GM23338 (cell line): ENCODE results near the gene COL4A1. TPM values are rescaled to one million over a fixed set of nuclear protein-coding genes. Genes with fewer than 3 reads are reported as not detected.

ENCODE experiments used
- ATAC-seq: fragments of 200-7000 bp; cut with Tn5 transposase; 3 replicates; pipeline ENCODE4 v1.9.1; 2020
- DNase-seq: peaks from one replicate; pipeline ENCODE4 v3.0.0-alpha.2; 2015; ENCODE audit warnings: low spot score
- H2AFZ ChIP-seq: fragments of 200-600 bp; sonication (generic); 2 replicates; pipeline ENCODE4 v1.8.0; 2016; ENCODE audit warnings: antibody characterized with exemption, mild to moderate bottlenecking, moderate library complexity
- H3F3A ChIP-seq: fragments of 200-600 bp; sonication (generic); replicated peaks from 2 replicates; pipeline ENCODE4 v1.8.0; 2017; ENCODE audit warnings: antibody characterized with exemption, mixed run types, low read depth
- H3K27ac ChIP-seq: fragments of 200-600 bp; sonication (generic); 2 replicates; pipeline ENCODE4 v1.6.1; 2016; ENCODE audit warnings: low read depth
- H3K27me3 ChIP-seq: fragments of 200-600 bp; sonication (generic); 2 replicates; pipeline ENCODE4 v1.8.0; 2016; ENCODE audit warnings: mild to moderate bottlenecking, mixed run types, moderate library complexity; ENCODE audit not compliant: insufficient read depth
- H3K36me3 ChIP-seq: fragments of 200-600 bp; sonication (generic); 2 replicates; pipeline ENCODE4 v1.8.0; 2016; ENCODE audit warnings: mild to moderate bottlenecking; ENCODE audit not compliant: insufficient read depth
- H3K4me1 ChIP-seq: fragments of 200-600 bp; sonication (generic); 2 replicates; pipeline ENCODE4 v1.8.0; 2016; ENCODE audit warnings: mild to moderate bottlenecking, moderate library complexity; ENCODE audit not compliant: insufficient read depth
- H3K4me2 ChIP-seq: fragments of 200-600 bp; sonication (generic); 2 replicates; pipeline ENCODE4 v1.7.1; 2017; ENCODE audit warnings: mixed run types
- H3K4me3 ChIP-seq: fragments of 200-600 bp; sonication (generic); 2 replicates; pipeline ENCODE4 v1.6.1; 2016; ENCODE audit warnings: mixed run types
- H3K79me2 ChIP-seq: fragments of 200-600 bp; sonication (generic); replicated peaks from 2 replicates; pipeline ENCODE4 v1.8.0; 2017; ENCODE audit warnings: mild to moderate bottlenecking; ENCODE audit not compliant: insufficient read depth
- H3K9me2 ChIP-seq: fragments of 200-600 bp; sonication (generic); 2 replicates; pipeline ENCODE4 v1.8.0; 2017; ENCODE audit not compliant: insufficient read depth
- H4K20me1 ChIP-seq: fragments of 200-600 bp; sonication (generic); replicated peaks from 2 replicates; pipeline ENCODE4 v1.8.0; 2017; ENCODE audit warnings: mild to moderate bottlenecking; ENCODE audit not compliant: insufficient read depth
- H3K27ac Mint-ChIP-seq: 2 replicates; pipeline ENCODE4 v1.8.0; 2020; ENCODE audit warnings: inconsistent platforms, mild to moderate bottlenecking, moderate library complexity, mixed read lengths
- H3K27me3 Mint-ChIP-seq: 3 replicates; pipeline ENCODE4 v1.8.0; 2022; ENCODE audit warnings: low read depth, mild to moderate bottlenecking, moderate library complexity, mixed read lengths, inconsistent platforms; ENCODE audit not compliant: insufficient read depth, poor library complexity
- H3K36me3 Mint-ChIP-seq: 3 replicates; pipeline ENCODE4 v1.8.0; 2021; ENCODE audit warnings: low read depth, mild to moderate bottlenecking, inconsistent platforms, moderate library complexity, mixed read lengths
- H3K4me1 Mint-ChIP-seq: 3 replicates; pipeline ENCODE4 v1.8.0; 2020; ENCODE audit warnings: mild to moderate bottlenecking, inconsistent platforms, mixed read lengths
- H3K4me3 Mint-ChIP-seq: 3 replicates; pipeline ENCODE4 v1.8.0; 2021; ENCODE audit warnings: moderate library complexity, mild to moderate bottlenecking, inconsistent platforms, mixed read lengths
- H3K9me3 Mint-ChIP-seq: 3 replicates; pipeline ENCODE4 v1.8.0; 2020; ENCODE audit warnings: moderate library complexity, mild to moderate bottlenecking, inconsistent platforms, mixed read lengths
- CREB1 ChIP-seq: fragments of 250-450 bp; sonication (Bioruptor Pico); IDR thresholded peaks from 2 replicates; pipeline ENCODE4 v1.5.0; 2020; ENCODE audit warnings: low read depth, mild to moderate bottlenecking, moderate library complexity
- EZH2 ChIP-seq: fragments of 200-600 bp; sonication (generic); IDR thresholded peaks from one replicate; pipeline ENCODE4 v1.8.0; 2017; ENCODE audit warnings: antibody characterized with exemption, mild to moderate bottlenecking, low read depth; ENCODE audit not compliant: unreplicated experiment
- EZH2phosphoT487 ChIP-seq: fragments of 200-600 bp; sonication (generic); IDR thresholded peaks from one replicate; pipeline ENCODE4 v1.8.1; 2018; ENCODE audit warnings: antibody characterized with exemption; ENCODE audit not compliant: unreplicated experiment
- JUNB ChIP-seq: IDR thresholded peaks from one replicate; pipeline ENCODE4 v1.6.1; 2016; ENCODE audit warnings: antibody characterized with exemption; ENCODE audit not compliant: unreplicated experiment
- STAT1 ChIP-seq: IDR thresholded peaks from one replicate; pipeline ENCODE4 v1.6.1; 2016; ENCODE audit warnings: antibody characterized with exemption; ENCODE audit not compliant: unreplicated experiment
- ZNF114 ChIP-seq: fragments of 250-450 bp; sonication (Bioruptor Pico); IDR thresholded peaks from 2 replicates; pipeline ENCODE4 v1.5.0; 2020; ENCODE audit warnings: mild to moderate bottlenecking, moderate library complexity
- ZNF331 ChIP-seq: fragments of 250-450 bp; sonication (Bioruptor Pico); IDR thresholded peaks from 2 replicates; pipeline ENCODE4 v1.5.0; 2020; ENCODE audit warnings: low read depth, mild to moderate bottlenecking, moderate library complexity
- polyA plus RNA-seq: library from polyadenylated mRNA; unstranded; fragments of >200 nt; fragmentation: Nextera tagmentation; extraction: Ambion mirVana; gene quantifications from 2 replicates; pipeline ENCODE4 v1.2.1, GENCODE V29; 2016
- total RNA-seq: library from RNA; depleted of rRNA; stranded (reverse); fragments of >200 nt; shearing (Covaris generic); gene quantifications from 2 replicates; pipeline ENCODE4 v1.2.3, GENCODE V29; 2014
- TF ChIP-seq, protein P1 (sequence below): fragments of 250-450 bp; sonication (Bioruptor Pico); IDR thresholded peaks from 2 replicates; pipeline ENCODE4 v1.5.0; 2020; ENCODE audit warnings: mild to moderate bottlenecking, moderate library complexity
- TF ChIP-seq, protein P2 (sequence below): IDR thresholded peaks from one replicate; pipeline ENCODE4 v1.6.1; 2018; ENCODE audit warnings: antibody characterized with exemption; ENCODE audit not compliant: unreplicated experiment
- TF ChIP-seq, protein P3 (sequence below): IDR thresholded peaks from 2 replicates; pipeline ENCODE4 v1.6.1; 2016; ENCODE audit warnings: antibody characterized with exemption
- TF ChIP-seq, protein P4 (sequence below), 2 experiments: fragments of 200-600 bp in 1 of 2; sonication (generic) in 1 of 2; conservative IDR thresholded peaks; 2 replicates each; pipeline versions ENCODE4 v1.5.1 to v1.6.1; 2016 to 2017; ENCODE audit warnings: antibody characterized with exemption in 2 of 2, low read depth in 2 of 2, mild to moderate bottlenecking in 2 of 2, moderate library complexity in 1 of 2

Gene COL4A1
- total and polyA plus RNA-seq, 2 experiments from 2014 or later = 39.1 to 110 TPM

DNA sequence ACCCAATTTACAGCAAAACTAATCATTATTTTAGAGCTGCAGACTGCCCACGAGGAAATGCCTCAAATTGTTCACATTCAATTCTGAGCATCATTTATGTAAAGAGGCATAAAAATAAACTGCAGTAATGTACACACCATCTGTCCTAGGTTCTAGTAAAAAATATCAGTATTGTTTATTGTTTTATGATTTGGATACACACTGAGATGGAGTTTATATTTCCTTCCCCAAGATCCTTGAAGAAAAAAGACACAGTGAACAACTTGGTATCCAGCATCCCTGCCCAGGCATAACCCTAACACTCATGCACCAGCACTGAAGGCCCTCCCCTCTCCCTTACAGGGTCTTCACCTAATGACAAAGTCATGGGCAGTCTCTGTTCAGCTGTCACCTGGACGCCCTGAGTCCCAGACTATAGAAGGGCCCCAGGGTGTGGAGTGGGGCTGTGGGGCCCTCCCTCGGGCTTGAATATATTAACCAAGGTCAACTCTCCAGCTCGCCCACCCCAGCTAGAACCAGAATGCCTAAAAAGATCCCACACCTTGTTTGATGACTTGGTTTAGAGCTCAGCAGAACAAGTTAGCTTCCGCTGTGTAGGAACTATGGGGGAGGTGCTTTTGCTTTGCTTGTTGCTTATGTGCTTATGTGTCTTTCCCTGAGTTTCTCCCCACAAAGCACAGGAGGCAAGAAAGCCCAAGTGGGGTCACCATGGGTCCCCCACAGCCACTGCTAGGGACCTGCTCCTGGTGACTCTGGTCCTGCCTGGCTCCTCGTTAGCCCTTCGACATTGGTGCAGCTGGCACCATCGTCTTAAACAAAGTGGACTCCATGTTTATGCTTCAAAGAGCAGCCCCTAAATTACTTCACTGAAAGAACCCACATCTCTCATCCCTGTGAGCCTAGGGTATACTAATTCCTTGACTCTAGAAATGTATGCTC lies 111.1 kb downstream of the COL4A1 start (continued):
- TF ChIP-seq, protein P1, sequence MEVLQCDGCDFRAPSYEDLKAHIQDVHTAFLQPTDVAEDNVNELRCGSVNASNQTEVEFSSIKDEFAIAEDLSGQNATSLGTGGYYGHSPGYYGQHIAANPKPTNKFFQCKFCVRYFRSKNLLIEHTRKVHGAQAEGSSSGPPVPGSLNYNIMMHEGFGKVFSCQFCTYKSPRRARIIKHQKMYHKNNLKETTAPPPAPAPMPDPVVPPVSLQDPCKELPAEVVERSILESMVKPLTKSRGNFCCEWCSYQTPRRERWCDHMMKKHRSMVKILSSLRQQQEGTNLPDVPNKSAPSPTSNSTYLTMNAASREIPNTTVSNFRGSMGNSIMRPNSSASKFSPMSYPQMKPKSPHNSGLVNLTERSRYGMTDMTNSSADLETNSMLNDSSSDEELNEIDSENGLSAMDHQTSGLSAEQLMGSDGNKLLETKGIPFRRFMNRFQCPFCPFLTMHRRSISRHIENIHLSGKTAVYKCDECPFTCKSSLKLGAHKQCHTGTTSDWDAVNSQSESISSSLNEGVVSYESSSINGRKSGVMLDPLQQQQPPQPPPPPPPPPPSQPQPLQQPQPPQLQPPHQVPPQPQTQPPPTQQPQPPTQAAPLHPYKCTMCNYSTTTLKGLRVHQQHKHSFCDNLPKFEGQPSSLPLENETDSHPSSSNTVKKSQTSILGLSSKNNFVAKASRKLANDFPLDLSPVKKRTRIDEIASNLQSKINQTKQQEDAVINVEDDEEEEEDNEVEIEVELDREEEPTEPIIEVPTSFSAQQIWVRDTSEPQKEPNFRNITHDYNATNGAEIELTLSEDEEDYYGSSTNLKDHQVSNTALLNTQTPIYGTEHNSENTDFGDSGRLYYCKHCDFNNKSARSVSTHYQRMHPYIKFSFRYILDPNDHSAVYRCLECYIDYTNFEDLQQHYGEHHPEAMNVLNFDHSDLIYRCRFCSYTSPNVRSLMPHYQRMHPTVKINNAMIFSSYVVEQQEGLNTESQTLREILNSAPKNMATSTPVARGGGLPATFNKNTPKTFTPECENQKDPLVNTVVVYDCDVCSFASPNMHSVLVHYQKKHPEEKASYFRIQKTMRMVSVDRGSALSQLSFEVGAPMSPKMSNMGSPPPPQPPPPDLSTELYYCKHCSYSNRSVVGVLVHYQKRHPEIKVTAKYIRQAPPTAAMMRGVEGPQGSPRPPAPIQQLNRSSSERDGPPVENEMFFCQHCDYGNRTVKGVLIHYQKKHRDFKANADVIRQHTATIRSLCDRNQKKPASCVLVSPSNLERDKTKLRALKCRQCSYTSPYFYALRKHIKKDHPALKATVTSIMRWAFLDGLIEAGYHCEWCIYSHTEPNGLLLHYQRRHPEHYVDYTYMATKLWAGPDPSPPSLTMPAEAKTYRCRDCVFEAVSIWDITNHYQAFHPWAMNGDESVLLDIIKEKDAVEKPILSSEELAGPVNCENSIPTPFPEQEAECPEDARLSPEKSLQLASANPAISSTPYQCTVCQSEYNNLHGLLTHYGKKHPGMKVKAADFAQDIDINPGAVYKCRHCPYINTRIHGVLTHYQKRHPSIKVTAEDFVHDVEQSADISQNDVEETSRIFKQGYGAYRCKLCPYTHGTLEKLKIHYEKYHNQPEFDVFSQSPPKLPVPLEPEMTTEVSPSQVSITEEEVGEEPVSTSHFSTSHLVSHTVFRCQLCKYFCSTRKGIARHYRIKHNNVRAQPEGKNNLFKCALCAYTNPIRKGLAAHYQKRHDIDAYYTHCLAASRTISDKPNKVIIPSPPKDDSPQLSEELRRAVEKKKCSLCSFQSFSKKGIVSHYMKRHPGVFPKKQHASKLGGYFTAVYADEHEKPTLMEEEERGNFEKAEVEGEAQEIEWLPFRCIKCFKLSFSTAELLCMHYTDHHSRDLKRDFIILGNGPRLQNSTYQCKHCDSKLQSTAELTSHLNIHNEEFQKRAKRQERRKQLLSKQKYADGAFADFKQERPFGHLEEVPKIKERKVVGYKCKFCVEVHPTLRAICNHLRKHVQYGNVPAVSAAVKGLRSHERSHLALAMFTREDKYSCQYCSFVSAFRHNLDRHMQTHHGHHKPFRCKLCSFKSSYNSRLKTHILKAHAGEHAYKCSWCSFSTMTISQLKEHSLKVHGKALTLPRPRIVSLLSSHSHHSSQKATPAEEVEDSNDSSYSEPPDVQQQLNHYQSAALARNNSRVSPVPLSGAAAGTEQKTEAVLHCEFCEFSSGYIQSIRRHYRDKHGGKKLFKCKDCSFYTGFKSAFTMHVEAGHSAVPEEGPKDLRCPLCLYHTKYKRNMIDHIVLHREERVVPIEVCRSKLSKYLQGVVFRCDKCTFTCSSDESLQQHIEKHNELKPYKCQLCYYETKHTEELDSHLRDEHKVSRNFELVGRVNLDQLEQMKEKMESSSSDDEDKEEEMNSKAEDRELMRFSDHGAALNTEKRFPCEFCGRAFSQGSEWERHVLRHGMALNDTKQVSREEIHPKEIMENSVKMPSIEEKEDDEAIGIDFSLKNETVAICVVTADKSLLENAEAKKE (CRISPR knock-in tag) = no peak

DNA sequence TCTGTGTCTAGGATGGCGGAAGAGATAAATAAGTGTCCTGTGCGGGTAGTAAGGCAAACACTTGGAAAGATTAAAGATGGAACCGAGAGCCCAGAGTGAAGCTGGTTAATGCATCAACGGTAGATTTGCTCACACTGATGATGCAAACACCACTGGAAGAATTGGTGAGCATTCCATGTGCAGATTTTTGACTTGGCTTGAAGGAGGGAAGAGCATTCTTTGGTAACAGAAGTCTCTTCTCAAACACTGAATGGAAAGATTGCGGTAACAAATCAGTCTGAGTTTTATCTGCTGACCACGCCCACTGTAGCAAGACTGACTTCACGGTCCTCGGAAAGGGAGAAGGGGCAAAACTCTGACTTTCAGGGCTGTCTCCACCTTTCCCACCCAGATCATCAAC lies 112.5 kb downstream of the COL4A1 start:
- Histone ChIP-seq H3F3A (no peaks in the 10 kb centered on the region), H2AFZ (no peak overlapping the region), H3K27ac (no peak overlapping the region), H3K36me3 (no peaks in the 10 kb centered on the region; the same call in 1 of the 2 replicates), H3K4me2 (no peak overlapping the region), H3K4me1 (no peaks in the 10 kb centered on the region), H4K20me1 (no peaks in the 10 kb centered on the region), H3K9me2 (no peaks in the 10 kb centered on the region), H3K4me3 (no peak overlapping the region), H3K79me2 (no peaks in the 10 kb centered on the region), H3K27me3 (no peaks in the 10 kb centered on the region)
- no peak for ATAC-seq
- peaks cover 2% of the 10 kb centered on the region for H3K27me3 Mint-ChIP-seq
- no peaks in the 10 kb centered on the region for H3K9me3 Mint-ChIP-seq
- peaks cover 8% of the 10 kb centered on the region; the same call in 2 of the 3 replicates for H3K4me1 Mint-ChIP-seq
- DNase-seq = no peak
- no peak overlapping the region for H3K27ac Mint-ChIP-seq
- H3K4me3 Mint-ChIP-seq = no peak overlapping the region
- H3K36me3 Mint-ChIP-seq = peaks cover 6% of the 10 kb centered on the region; the same call in 1 of the 3 replicates
- TF ChIP-seq EZH2phosphoT487 = no peak
- no peak for TF ChIP-seq STAT1
- no peak for TF ChIP-seq ZNF331 (CRISPR knock-in tag)
- no peak for TF ChIP-seq ZNF114 (CRISPR knock-in tag)
- TF ChIP-seq, protein P2, sequence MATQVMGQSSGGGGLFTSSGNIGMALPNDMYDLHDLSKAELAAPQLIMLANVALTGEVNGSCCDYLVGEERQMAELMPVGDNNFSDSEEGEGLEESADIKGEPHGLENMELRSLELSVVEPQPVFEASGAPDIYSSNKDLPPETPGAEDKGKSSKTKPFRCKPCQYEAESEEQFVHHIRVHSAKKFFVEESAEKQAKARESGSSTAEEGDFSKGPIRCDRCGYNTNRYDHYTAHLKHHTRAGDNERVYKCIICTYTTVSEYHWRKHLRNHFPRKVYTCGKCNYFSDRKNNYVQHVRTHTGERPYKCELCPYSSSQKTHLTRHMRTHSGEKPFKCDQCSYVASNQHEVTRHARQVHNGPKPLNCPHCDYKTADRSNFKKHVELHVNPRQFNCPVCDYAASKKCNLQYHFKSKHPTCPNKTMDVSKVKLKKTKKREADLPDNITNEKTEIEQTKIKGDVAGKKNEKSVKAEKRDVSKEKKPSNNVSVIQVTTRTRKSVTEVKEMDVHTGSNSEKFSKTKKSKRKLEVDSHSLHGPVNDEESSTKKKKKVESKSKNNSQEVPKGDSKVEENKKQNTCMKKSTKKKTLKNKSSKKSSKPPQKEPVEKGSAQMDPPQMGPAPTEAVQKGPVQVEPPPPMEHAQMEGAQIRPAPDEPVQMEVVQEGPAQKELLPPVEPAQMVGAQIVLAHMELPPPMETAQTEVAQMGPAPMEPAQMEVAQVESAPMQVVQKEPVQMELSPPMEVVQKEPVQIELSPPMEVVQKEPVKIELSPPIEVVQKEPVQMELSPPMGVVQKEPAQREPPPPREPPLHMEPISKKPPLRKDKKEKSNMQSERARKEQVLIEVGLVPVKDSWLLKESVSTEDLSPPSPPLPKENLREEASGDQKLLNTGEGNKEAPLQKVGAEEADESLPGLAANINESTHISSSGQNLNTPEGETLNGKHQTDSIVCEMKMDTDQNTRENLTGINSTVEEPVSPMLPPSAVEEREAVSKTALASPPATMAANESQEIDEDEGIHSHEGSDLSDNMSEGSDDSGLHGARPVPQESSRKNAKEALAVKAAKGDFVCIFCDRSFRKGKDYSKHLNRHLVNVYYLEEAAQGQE = no peak
- no peak for TF ChIP-seq JUNB
- TF ChIP-seq, protein P3, sequence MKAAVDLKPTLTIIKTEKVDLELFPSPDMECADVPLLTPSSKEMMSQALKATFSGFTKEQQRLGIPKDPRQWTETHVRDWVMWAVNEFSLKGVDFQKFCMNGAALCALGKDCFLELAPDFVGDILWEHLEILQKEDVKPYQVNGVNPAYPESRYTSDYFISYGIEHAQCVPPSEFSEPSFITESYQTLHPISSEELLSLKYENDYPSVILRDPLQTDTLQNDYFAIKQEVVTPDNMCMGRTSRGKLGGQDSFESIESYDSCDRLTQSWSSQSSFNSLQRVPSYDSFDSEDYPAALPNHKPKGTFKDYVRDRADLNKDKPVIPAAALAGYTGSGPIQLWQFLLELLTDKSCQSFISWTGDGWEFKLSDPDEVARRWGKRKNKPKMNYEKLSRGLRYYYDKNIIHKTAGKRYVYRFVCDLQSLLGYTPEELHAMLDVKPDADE = no peak
- TF ChIP-seq, protein P4, sequence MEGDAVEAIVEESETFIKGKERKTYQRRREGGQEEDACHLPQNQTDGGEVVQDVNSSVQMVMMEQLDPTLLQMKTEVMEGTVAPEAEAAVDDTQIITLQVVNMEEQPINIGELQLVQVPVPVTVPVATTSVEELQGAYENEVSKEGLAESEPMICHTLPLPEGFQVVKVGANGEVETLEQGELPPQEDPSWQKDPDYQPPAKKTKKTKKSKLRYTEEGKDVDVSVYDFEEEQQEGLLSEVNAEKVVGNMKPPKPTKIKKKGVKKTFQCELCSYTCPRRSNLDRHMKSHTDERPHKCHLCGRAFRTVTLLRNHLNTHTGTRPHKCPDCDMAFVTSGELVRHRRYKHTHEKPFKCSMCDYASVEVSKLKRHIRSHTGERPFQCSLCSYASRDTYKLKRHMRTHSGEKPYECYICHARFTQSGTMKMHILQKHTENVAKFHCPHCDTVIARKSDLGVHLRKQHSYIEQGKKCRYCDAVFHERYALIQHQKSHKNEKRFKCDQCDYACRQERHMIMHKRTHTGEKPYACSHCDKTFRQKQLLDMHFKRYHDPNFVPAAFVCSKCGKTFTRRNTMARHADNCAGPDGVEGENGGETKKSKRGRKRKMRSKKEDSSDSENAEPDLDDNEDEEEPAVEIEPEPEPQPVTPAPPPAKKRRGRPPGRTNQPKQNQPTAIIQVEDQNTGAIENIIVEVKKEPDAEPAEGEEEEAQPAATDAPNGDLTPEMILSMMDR (conservative IDR thresholded peaks at IDR 0.05; ENCODE audit: low read depth in 2 of 2) = no peak
- no peak for TF ChIP-seq EZH2
- no peak for TF ChIP-seq CREB1 (CRISPR knock-in tag)
